SK-N-SH (cell line): ENCODE results near the gene RFT1. TPM values are rescaled to one million over a fixed set of nuclear protein-coding genes. Genes with fewer than 3 reads are reported as not detected.
A peak's percentile ranks its signal among the peaks of the same experiment; 100 is the strongest.

Experiments used
- CTCF ChIA-PET: fragments of 300-600, 350-600 bp; formaldehyde crosslinking; extraction: SDS; loops from one replicate; lab custom pipeline; 2021; lab: Yijun Ruan, JAX
- POLR2A ChIA-PET: fragments of 350-600 bp; sonication (Branson Sonifier 250); formaldehyde crosslinking; extraction: SDS; loops from one replicate; lab custom pipeline; 2020; ENCODE audit warnings: antibody characterized with exemption, inconsistent platforms; lab: Yijun Ruan, JAX
- DNase-seq: peaks from one replicate; pipeline ENCODE4 v3.0.0; 2012
- H2AFZ ChIP-seq: fragments of 200-600 bp; sonication (generic); 2 replicates; pipeline ENCODE4 v1.8.1; 2016; ENCODE audit warnings: antibody characterized with exemption, mild to moderate bottlenecking, low read depth
- H3F3A ChIP-seq: fragments of 200-600 bp; sonication (generic); replicated peaks from 2 replicates; pipeline ENCODE3; 2016; ENCODE audit warnings: antibody characterized with exemption, mild to moderate bottlenecking; ENCODE audit not compliant: insufficient read depth
- H3K27ac ChIP-seq, 2 experiments: fragments of 200-500 bp in 1 of 2; fragments of 200-600 bp in 1 of 2; sonication (Bioruptor generic) in 1 of 2; sonication (generic), shearing (Covaris generic) in 1 of 2; 2 replicates each; pipeline versions ENCODE4 v1.5.1 to v1.6.1; 2014 to 2016; ENCODE audit warnings: low read depth in 2 of 2, inconsistent platforms in 1 of 2, low read length in 1 of 2, mild to moderate bottlenecking in 1 of 2, mixed read lengths in 1 of 2
- H3K27me3 ChIP-seq: fragments of 200-600 bp; sonication (generic), shearing (Covaris generic); 2 replicates; pipeline ENCODE4 v1.6.1; 2016; ENCODE audit warnings: mixed run types; ENCODE audit not compliant: insufficient read depth
- H3K36me3 ChIP-seq, 2 experiments: fragments of 200-500 bp in 1 of 2; fragments of 200-600 bp in 1 of 2; sonication (Bioruptor generic) in 1 of 2; sonication (generic) in 1 of 2; replicated peaks in 1 of 2; 2 replicates each; pipeline versions ENCODE3 to v1.5.1; 2014 to 2016; ENCODE audit warnings: low read length in 1 of 2, mild to moderate bottlenecking in 1 of 2; ENCODE audit not compliant: insufficient read depth in 2 of 2, control insufficient read depth in 1 of 2
- H3K4me1 ChIP-seq, 2 experiments: fragments of 200-500 bp in 1 of 2; fragments of 200-600 bp in 1 of 2; sonication (Bioruptor generic) in 1 of 2; sonication (generic), shearing (Covaris generic) in 1 of 2; 2 replicates each; pipeline versions ENCODE4 v1.5.1 to v1.6.1; 2014 to 2016; ENCODE audit warnings: low read depth in 1 of 2, low read length in 1 of 2, mixed run types in 1 of 2; ENCODE audit not compliant: insufficient read depth in 2 of 2, control insufficient read depth in 1 of 2
- H3K4me2 ChIP-seq: fragments of 200-600 bp; sonication (generic), shearing (Covaris generic); 2 replicates; pipeline ENCODE4 v1.6.1; 2017; ENCODE audit warnings: mixed run types
- H3K4me3 ChIP-seq, 2 experiments: fragments of 200-500 bp in 1 of 2; fragments of 200-600 bp in 1 of 2; sonication (Bioruptor generic) in 1 of 2; sonication (generic), shearing (Covaris generic) in 1 of 2; 2 replicates each; pipeline versions ENCODE4 v1.5.1 to v1.8.1; 2014 to 2016; ENCODE audit warnings: low read depth in 2 of 2, inconsistent platforms in 1 of 2, low read length in 1 of 2, mild to moderate bottlenecking in 1 of 2, mixed read lengths in 1 of 2, moderate library complexity in 1 of 2
- H3K79me2 ChIP-seq: fragments of 200-600 bp; sonication (generic); 2 replicates; pipeline ENCODE4 v1.8.1; 2017; ENCODE audit warnings: mild to moderate bottlenecking; ENCODE audit not compliant: insufficient read depth
- H3K9ac ChIP-seq: fragments of 200-600 bp; sonication (generic); 2 replicates; pipeline ENCODE4 v1.6.1; 2017; ENCODE audit warnings: mixed run types
- H3K9me2 ChIP-seq: fragments of 200-600 bp; sonication (generic); 2 replicates; pipeline ENCODE4 v1.6.1; 2017; ENCODE audit warnings: mixed run types
- H3K9me3 ChIP-seq: fragments of 200-600 bp; sonication (generic); 2 replicates; pipeline ENCODE4 v1.6.1; 2017; ENCODE audit warnings: mixed run types, mild to moderate bottlenecking, moderate library complexity
- H4K20me1 ChIP-seq: fragments of 200-600 bp; sonication (generic); 2 replicates; pipeline ENCODE4 v1.6.1; 2017; ENCODE audit warnings: mild to moderate bottlenecking, mixed run types; ENCODE audit not compliant: insufficient read depth
- CHD2 ChIP-seq: fragments of 150-350 bp; IDR thresholded peaks from 2 replicates; pipeline ENCODE4 v1.6.1; 2018; ENCODE audit warnings: low read length; ENCODE audit not compliant: partially characterized antibody
- FOSL2 ChIP-seq: IDR thresholded peaks from 2 replicates; pipeline ENCODE4 v1.4.0; 2012; ENCODE audit warnings: low read depth, mild to moderate bottlenecking, moderate library complexity, borderline replicate concordance
- GATA2 ChIP-seq: sonication (generic); formaldehyde crosslinking; IDR thresholded peaks from 2 replicates; pipeline ENCODE4 v1.5.0; 2020; ENCODE audit warnings: mild to moderate bottlenecking, missing genetic modification reagents
- JUND ChIP-seq: IDR thresholded peaks from 2 replicates; pipeline ENCODE4 v1.4.0; 2012
- NFIC ChIP-seq: IDR thresholded peaks from 2 replicates; pipeline ENCODE4 v1.4.0; 2012; ENCODE audit warnings: borderline replicate concordance
- NRF1 ChIP-seq: IDR thresholded peaks from 2 replicates; pipeline ENCODE4 v1.6.1; 2012; ENCODE audit warnings: low read depth, mild to moderate bottlenecking, low read length
- RAD21 ChIP-seq: IDR thresholded peaks from 2 replicates; pipeline ENCODE4 v1.6.1; 2012; ENCODE audit warnings: mild to moderate bottlenecking, low read length
- RCOR1 ChIP-seq: fragments of 150-350 bp; IDR thresholded peaks from 2 replicates; pipeline ENCODE4 v1.6.1; 2017; ENCODE audit warnings: antibody characterized with exemption, low read length
- RXRA ChIP-seq: IDR thresholded peaks from 2 replicates; pipeline ENCODE4 v1.4.0; 2012; ENCODE audit warnings: low read depth, mild to moderate bottlenecking, borderline replicate concordance
- SIN3A ChIP-seq: IDR thresholded peaks from 2 replicates; pipeline ENCODE4 v1.6.1; 2012; ENCODE audit warnings: low read depth, mild to moderate bottlenecking, low read length, moderate library complexity, borderline replicate concordance
- SMC3 ChIP-seq: IDR thresholded peaks from 2 replicates; pipeline ENCODE4 v1.6.1; 2012; ENCODE audit warnings: low read depth, low read length, improper control_type of control experiment
- TCF12 ChIP-seq: IDR thresholded peaks from 2 replicates; pipeline ENCODE4 v1.4.0; 2012
- ZBTB33 ChIP-seq: IDR thresholded peaks from 2 replicates; pipeline ENCODE4 v1.4.0; 2012; ENCODE audit warnings: low read depth, borderline replicate concordance
- WGBS: methylation state at CpG from one replicate; pipeline ENCODE4 v1.1.6; 2017; ENCODE audit warnings: low lambda C conversion rate; 5-methylcytosine and 5-hydroxymethylcytosine counted together
- polyA plus RNA-seq, 3 experiments: library from polyadenylated mRNA; depleted of rRNA; stranded (reverse); fragments of >200 nt; gene quantifications; 2 replicates each; pipeline ENCODE4 v1.2.3, GENCODE V29; 2012
- TF ChIP-seq, protein P1 (sequence below): fragments of 150-350 bp; IDR thresholded peaks from 2 replicates; pipeline ENCODE4 v1.6.1; 2017; ENCODE audit warnings: antibody characterized with exemption, low read length, low read depth, borderline replicate concordance

The RFT1 gene
- polyA plus RNA-seq, 1 of the 3 experiments (the other 2 are of a cell fraction) = 13.8 TPM

DNA sequence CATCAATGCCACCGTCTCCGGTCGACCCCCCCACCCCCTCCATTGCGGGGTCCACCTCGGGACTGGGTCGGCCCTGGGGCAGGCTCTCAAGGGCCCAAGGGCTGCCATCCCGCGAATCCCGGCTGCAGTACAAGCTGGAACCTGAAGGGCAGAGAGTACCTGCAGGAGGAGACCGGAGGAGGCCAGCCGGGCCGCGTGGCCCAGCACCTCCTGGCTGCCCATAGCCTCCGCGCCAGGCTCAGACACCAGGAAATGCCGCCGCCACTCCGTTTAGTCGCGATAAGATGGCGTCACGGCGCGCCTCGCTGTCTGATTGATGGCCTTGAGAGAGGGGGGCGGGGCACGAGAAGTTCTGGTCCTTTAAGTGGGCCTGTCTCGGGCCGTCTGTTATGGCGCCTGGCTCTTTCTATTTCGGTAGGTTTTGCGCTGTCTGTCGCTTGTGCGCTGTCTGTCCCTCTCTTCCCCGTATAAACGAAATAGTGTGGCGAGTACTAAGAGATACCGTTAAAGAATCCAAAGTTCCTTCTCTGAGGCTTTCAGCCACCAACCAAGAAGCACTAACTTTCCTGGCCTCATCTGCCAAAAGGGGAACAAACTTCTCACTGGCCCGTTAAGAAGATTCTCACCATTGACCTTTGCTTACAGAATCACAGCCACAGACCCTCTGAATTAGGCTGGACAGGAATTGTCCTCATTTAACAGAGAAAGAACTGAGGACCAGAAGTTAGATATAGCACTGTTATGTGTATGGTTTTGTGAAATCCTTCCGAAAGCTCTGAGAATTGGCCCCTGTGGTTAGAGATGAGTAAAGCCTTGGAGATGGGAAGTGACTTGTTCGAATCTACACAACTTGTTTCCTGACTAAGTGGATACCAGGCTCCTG lies at the start of gene RFT1 (continued):
- TF ChIP-seq ZBTB33 (0 out of 2 replicates have a peak, but pooled peaks have one; percentile 57), RXRA (no peak), JUND (no peak; the same call in 1 of the 2 replicates), FOSL2 (no peak), CHD2 (peak; percentile 83), GATA2 (CRISPR knock-in tag) (no peak), NFIC (no peak), SIN3A (peak; percentile 94; the same call in 1 of the 2 replicates), RAD21 (no peak), SMC3 (no peak), TCF12 (no peak; the same call in 1 of the 2 replicates), NRF1 (no peak)
- TF ChIP-seq, protein P1, sequence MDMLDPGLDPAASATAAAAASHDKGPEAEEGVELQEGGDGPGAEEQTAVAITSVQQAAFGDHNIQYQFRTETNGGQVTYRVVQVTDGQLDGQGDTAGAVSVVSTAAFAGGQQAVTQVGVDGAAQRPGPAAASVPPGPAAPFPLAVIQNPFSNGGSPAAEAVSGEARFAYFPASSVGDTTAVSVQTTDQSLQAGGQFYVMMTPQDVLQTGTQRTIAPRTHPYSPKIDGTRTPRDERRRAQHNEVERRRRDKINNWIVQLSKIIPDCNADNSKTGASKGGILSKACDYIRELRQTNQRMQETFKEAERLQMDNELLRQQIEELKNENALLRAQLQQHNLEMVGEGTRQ = no peak
- TF ChIP-seq, all 33 proteins: peak for 13

DNA sequence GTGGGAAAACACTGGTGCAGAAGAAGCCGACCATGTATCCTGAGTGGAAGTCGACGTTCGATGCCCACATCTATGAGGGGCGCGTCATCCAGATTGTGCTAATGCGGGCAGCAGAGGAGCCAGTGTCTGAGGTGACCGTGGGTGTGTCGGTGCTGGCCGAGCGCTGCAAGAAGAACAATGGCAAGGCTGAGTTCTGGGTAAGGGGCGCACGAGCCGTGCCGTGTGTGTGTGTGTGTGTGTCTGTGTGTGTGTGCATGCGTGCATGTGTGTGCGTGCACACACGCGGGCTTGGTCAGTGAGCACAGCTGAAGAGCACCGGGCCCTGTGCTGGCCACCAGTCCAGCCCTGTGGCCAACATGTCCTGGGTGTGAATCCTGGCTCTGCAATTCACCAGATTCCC lies 49.3 kb upstream of the RFT1 start:
- ChIA-PET CTCF (interaction anchor here (1.2 kb wide), 1 partner anchor 16 kb away, joined by 3 read pairs; no protein-coding TSS in a partner anchor), POLR2A (no interaction called here)
- H3K36me3 ChIP-seq = peaks cover 0 to 2% of the 10 kb centered on the region in 2 experiments
- no peaks in the 10 kb centered on the region for H3K9me2 ChIP-seq
- H3K4me1 ChIP-seq = no peaks in the 10 kb centered on the region
- TF ChIP-seq RCOR1 = no peak
- H3K4me3 ChIP-seq = no peak overlapping the region
- no peak overlapping the region for H3K27ac ChIP-seq
- no peaks in the 10 kb centered on the region for H3K27me3 ChIP-seq
- no peaks in the 10 kb centered on the region for H3F3A ChIP-seq
- no peaks in the 10 kb centered on the region for H3K9me3 ChIP-seq
- DNase-seq = no peak
- H3K79me2 ChIP-seq = no peaks in the 10 kb centered on the region
- no peaks in the 10 kb centered on the region for H4K20me1 ChIP-seq
- no peak overlapping the region for H3K4me2 ChIP-seq
- no peak overlapping the region for H3K9ac ChIP-seq
- 93% methylated on average over 13 of the region's 20 CpGs for WGBS
- H2AFZ ChIP-seq = no peak overlapping the region
